HepG2 (cell line): ENCODE data around the gene ABCC1. TPM values are rescaled to one million over a fixed set of nuclear protein-coding genes. Genes with fewer than 3 reads are reported as not detected.
A peak's percentile ranks its signal among the peaks of the same experiment; 100 is the strongest.

Experiments used
- ATF1 ChIP-seq: IDR thresholded peaks from 2 replicates; pipeline ENCODE4 v1.6.1; 2016; ENCODE audit warnings: mild to moderate bottlenecking, control low read depth
- ATM ChIP-seq: fragments of 450-650 bp; IDR thresholded peaks from 2 replicates; pipeline ENCODE4 v1.7.1; 2017; ENCODE audit warnings: mild to moderate bottlenecking, borderline replicate concordance
- BHLHE40 ChIP-seq: IDR thresholded peaks from 2 replicates; pipeline ENCODE4 v1.6.1; 2011; ENCODE audit warnings: low read length, improper control_type of control experiment
- ELF3 ChIP-seq: IDR thresholded peaks from 2 replicates; pipeline ENCODE4 v1.6.1; 2016; ENCODE audit warnings: missing genetic modification reagents, missing compliant biosample characterization
- EP300 ChIP-seq, 3 experiments: sonication (generic) in 1 of 3; formaldehyde crosslinking in 1 of 3; IDR thresholded peaks; 2 replicates each; pipeline versions ENCODE4 v1.5.1 to v1.6.1; 2011 to 2020; ENCODE audit warnings: low read depth in 2 of 3, low read length in 2 of 3, borderline replicate concordance in 1 of 3, improper control_type of control experiment in 1 of 3, mild to moderate bottlenecking in 1 of 3, missing genetic modification reagents in 1 of 3, moderate library complexity in 1 of 3
- GATAD2A ChIP-seq: IDR thresholded peaks from 2 replicates; pipeline ENCODE4 v1.6.1; 2016
- HES4 ChIP-seq: sonication (generic); formaldehyde crosslinking; IDR thresholded peaks from 2 replicates; pipeline ENCODE4 v1.9.0; 2021; ENCODE audit warnings: mild to moderate bottlenecking, missing genetic modification reagents, borderline replicate concordance
- HNRNPK ChIP-seq: fragments of 200-400 bp; formaldehyde crosslinking; IDR thresholded peaks from 2 replicates; pipeline ENCODE4 v1.6.1; 2018; ENCODE audit warnings: low read length, low read depth, moderate library complexity, mild to moderate bottlenecking; ENCODE audit not compliant: poor library complexity, severe bottlenecking
- KDM4B ChIP-seq: sonication (generic); formaldehyde crosslinking; IDR thresholded peaks from 2 replicates; pipeline ENCODE4 v1.4.0; 2020; ENCODE audit warnings: missing genetic modification reagents
- KLF15 ChIP-seq: sonication (generic); formaldehyde crosslinking; IDR thresholded peaks from 2 replicates; pipeline ENCODE4 v1.8.1; 2023; ENCODE audit warnings: borderline replicate concordance, mild to moderate bottlenecking, inconsistent platforms, missing genetic modification reagents, mixed read lengths
- LCORL ChIP-seq, 2 experiments: fragments of 450-650 bp in 1 of 2; sonication (generic) in 1 of 2; formaldehyde crosslinking in 1 of 2; IDR thresholded peaks; 2 replicates each; pipeline versions ENCODE4 v1.5.0 to v1.6.1; 2017 to 2020; ENCODE audit warnings: antibody characterized with exemption in 1 of 2, missing genetic modification reagents in 1 of 2
- MAFG ChIP-seq: sonication (generic); formaldehyde crosslinking; IDR thresholded peaks from 2 replicates; pipeline ENCODE4 v1.5.1; 2020; ENCODE audit warnings: mild to moderate bottlenecking, missing genetic modification reagents
- MED8 ChIP-seq: sonication (generic); formaldehyde crosslinking; IDR thresholded peaks from 2 replicates; pipeline ENCODE4 v1.8.1; 2023; ENCODE audit warnings: mild to moderate bottlenecking, missing genetic modification reagents; ENCODE audit not compliant: insufficient replicate concordance
- PCBP1 ChIP-seq: fragments of 200-400 bp; formaldehyde crosslinking; IDR thresholded peaks from 2 replicates; pipeline ENCODE4 v1.6.1; 2017; ENCODE audit warnings: mild to moderate bottlenecking, low read depth, low read length, borderline replicate concordance
- RBM39 ChIP-seq: fragments of 200-400 bp; formaldehyde crosslinking; IDR thresholded peaks from one replicate; pipeline ENCODE4 v1.6.1; 2018; ENCODE audit warnings: antibody characterized with exemption, mild to moderate bottlenecking, low read depth, low read length; ENCODE audit not compliant: poor library complexity, severe bottlenecking
- SSRP1 ChIP-seq: IDR thresholded peaks from 2 replicates; pipeline ENCODE4 v1.6.1; 2016; ENCODE audit warnings: control low read depth
- TBX2 ChIP-seq: sonication (generic); formaldehyde crosslinking; IDR thresholded peaks from 2 replicates; pipeline ENCODE4 v1.5.0; 2020; ENCODE audit warnings: missing genetic modification reagents, mild to moderate bottlenecking, borderline replicate concordance
- TBX3 ChIP-seq: fragments of 450-650 bp; IDR thresholded peaks from 2 replicates; pipeline ENCODE4 v1.6.1; 2017; ENCODE audit warnings: antibody characterized with exemption, mild to moderate bottlenecking, inconsistent platforms, borderline replicate concordance
- TEAD3 ChIP-seq: optimal IDR thresholded peaks from 2 replicates; pipeline ENCODE3; 2016; ENCODE audit warnings: borderline replicate concordance
- ZFP82 ChIP-seq: sonication (generic); formaldehyde crosslinking; IDR thresholded peaks from 2 replicates; pipeline ENCODE4 v1.5.1; 2020; ENCODE audit warnings: mild to moderate bottlenecking, missing genetic modification reagents, borderline replicate concordance
- ZNF232 ChIP-seq: sonication (generic); formaldehyde crosslinking; IDR thresholded peaks from 2 replicates; pipeline ENCODE4 v1.4.0; 2020; ENCODE audit warnings: missing genetic modification reagents, borderline replicate concordance
- ZNF234 ChIP-seq: sonication (generic); formaldehyde crosslinking; conservative IDR thresholded peaks from 2 replicates; pipeline ENCODE4 v1.5.1; 2020; ENCODE audit warnings: mild to moderate bottlenecking, missing genetic modification reagents
- ZNF264 ChIP-seq: sonication (generic); formaldehyde crosslinking; IDR thresholded peaks from 2 replicates; pipeline ENCODE4 v1.4.0; 2020; ENCODE audit warnings: missing genetic modification reagents
- ZNF550 ChIP-seq: sonication (generic); formaldehyde crosslinking; IDR thresholded peaks from 2 replicates; pipeline ENCODE4 v1.4.0; 2020; ENCODE audit warnings: mild to moderate bottlenecking, missing genetic modification reagents, borderline replicate concordance
- ZNF841 ChIP-seq: sonication (generic); formaldehyde crosslinking; IDR thresholded peaks from 2 replicates; pipeline ENCODE4 v1.8.1; 2023; ENCODE audit warnings: missing genetic modification reagents, borderline replicate concordance
- polyA plus RNA-seq, 8 experiments: library from polyadenylated mRNA; depleted of rRNA in 3 of 8; stranded (reverse) in 7 of 8; unstranded in 1 of 8; fragments of >200 nt; fragmentation: Illumina TruSeq in 4 of 8; extraction: Trizol in 4 of 8; gene quantifications; 2 replicates each; pipeline versions ENCODE4 v1.2.1 to v1.2.3, GENCODE V29; 2011 to 2016; ENCODE audit warnings: low read depth in 4 of 8, missing spikeins in 1 of 8, mixed read lengths in 1 of 8; ENCODE audit not compliant: insufficient read depth in 1 of 8
- total RNA-seq, 5 experiments: library from RNA; depleted of rRNA; stranded (reverse); fragments of >200 nt; fragmentation: Illumina TruSeq; extraction: Trizol; gene quantifications; 2 replicates each; pipeline ENCODE4 v1.2.3, GENCODE V29; 2016; ENCODE audit warnings: low read depth in 1 of 5
- TF ChIP-seq, protein P1 (sequence below): sonication (generic); formaldehyde crosslinking; IDR thresholded peaks from 2 replicates; pipeline ENCODE4 v1.8.0; 2022; ENCODE audit warnings: low read depth, missing genetic modification reagents
- TF ChIP-seq, protein P2 (sequence below): sonication (generic); formaldehyde crosslinking; IDR thresholded peaks from 2 replicates; pipeline ENCODE4 v1.8.1; 2022; ENCODE audit warnings: low read depth, mild to moderate bottlenecking, missing genetic modification reagents

The ABCC1 gene
- total and polyA plus RNA-seq, 2 of the 13 experiments (the other 11 are each of a cell fraction or from before 2014, with no cell fraction given) = 13.0 to 30.6 TPM

GRCh38 chr16:16021988-16022682 is 72.7 kb downstream of the ABCC1 start (continued):
- TF ChIP-seq KLF15 (CRISPR knock-in tag) = no peak
- TF ChIP-seq HES4 (CRISPR knock-in tag) = no peak
- TF ChIP-seq EP300 (IDR thresholded peaks at IDR 0.05; ENCODE audit: low read depth in 2 of 2, low read length in 2 of 2) = peak; percentile 37 to 71; a peak in 2 of 4 replicates
- TF ChIP-seq EP300 (CRISPR knock-in tag; IDR thresholded peaks at IDR 0.05; ENCODE audit: borderline replicate concordance) = peak; percentile 68; the same call in 1 of the 2 replicates
- TF ChIP-seq ZNF232 (CRISPR knock-in tag) = no peak
- no peak for TF ChIP-seq ZNF264 (CRISPR knock-in tag)
- TF ChIP-seq, protein P1, sequence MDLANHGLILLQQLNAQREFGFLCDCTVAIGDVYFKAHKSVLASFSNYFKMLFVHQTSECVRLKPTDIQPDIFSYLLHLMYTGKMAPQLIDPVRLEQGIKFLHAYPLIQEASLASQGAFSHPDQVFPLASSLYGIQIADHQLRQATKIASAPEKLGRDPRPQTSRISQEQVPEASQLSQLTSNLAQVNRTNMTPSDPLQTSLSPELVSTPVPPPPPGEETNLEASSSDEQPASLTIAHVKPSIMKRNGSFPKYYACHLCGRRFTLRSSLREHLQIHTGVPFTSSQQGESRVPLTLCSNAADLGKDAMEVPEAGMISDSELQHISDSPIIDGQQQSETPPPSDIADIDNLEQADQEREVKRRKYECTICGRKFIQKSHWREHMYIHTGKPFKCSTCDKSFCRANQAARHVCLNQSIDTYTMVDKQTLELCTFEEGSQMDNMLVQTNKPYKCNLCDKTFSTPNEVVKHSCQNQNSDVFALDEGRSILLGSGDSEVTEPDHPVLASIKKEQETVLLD = no peak
- TF ChIP-seq, protein P2, sequence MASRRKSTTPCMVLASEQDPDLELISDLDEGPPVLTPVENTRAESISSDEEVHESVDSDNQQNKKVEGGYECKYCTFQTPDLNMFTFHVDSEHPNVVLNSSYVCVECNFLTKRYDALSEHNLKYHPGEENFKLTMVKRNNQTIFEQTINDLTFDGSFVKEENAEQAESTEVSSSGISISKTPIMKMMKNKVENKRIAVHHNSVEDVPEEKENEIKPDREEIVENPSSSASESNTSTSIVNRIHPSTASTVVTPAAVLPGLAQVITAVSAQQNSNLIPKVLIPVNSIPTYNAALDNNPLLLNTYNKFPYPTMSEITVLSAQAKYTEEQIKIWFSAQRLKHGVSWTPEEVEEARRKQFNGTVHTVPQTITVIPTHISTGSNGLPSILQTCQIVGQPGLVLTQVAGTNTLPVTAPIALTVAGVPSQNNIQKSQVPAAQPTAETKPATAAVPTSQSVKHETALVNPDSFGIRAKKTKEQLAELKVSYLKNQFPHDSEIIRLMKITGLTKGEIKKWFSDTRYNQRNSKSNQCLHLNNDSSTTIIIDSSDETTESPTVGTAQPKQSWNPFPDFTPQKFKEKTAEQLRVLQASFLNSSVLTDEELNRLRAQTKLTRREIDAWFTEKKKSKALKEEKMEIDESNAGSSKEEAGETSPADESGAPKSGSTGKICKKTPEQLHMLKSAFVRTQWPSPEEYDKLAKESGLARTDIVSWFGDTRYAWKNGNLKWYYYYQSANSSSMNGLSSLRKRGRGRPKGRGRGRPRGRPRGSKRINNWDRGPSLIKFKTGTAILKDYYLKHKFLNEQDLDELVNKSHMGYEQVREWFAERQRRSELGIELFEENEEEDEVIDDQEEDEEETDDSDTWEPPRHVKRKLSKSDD (CRISPR knock-in tag) = no peak
- TF ChIP-seq ELF3 = peak; percentile 75; the same call in 1 of the 2 replicates
- peak; percentile 97 for TF ChIP-seq MAFG
- TF ChIP-seq RBM39 = peak; percentile 66
- TF ChIP-seq TBX3 = no peak
- no peak for TF ChIP-seq MED8
- TF ChIP-seq TEAD3 = peak; percentile 62
- TF ChIP-seq ZNF841 (CRISPR knock-in tag) = no peak
- TF ChIP-seq TBX2 (CRISPR knock-in tag) = peak; percentile 41; the same call in 1 of the 2 replicates
- no peak for TF ChIP-seq ZNF550 (CRISPR knock-in tag)
- no peak for TF ChIP-seq ZFP82 (CRISPR knock-in tag)
- TF ChIP-seq GATAD2A (CRISPR knock-in tag) = peak; percentile 61
- no peak for TF ChIP-seq ATF1 (CRISPR knock-in tag)
- TF ChIP-seq LCORL (IDR thresholded peaks at IDR 0.05) = no peak
- TF ChIP-seq LCORL (CRISPR knock-in tag; IDR thresholded peaks at IDR 0.05) = no peak
- TF ChIP-seq ZNF234 (CRISPR knock-in tag) = no peak
- no peak for TF ChIP-seq BHLHE40
- 0 out of 2 replicates have a peak, but pooled peaks have one; percentile 63 for TF ChIP-seq KDM4B (CRISPR knock-in tag)
- TF ChIP-seq PCBP1 = no peak
- TF ChIP-seq SSRP1 (CRISPR knock-in tag) = no peak
- no peak for TF ChIP-seq ATM
- no peak for TF ChIP-seq HNRNPK
